Loucy (cell line): ENCODE measurements around the gene HAO2.

Experiments used
- CTCF ChIP-seq: fragments of 200-600 bp; sonication (generic); conservative IDR thresholded peaks from 2 replicates; pipeline ENCODE4 v1.5.1; 2014; ENCODE audit warnings: mild to moderate bottlenecking, antibody characterized with exemption, low read length
- EZH2phosphoT487 ChIP-seq: fragments of 200-600 bp; IDR thresholded peaks from 2 replicates; pipeline ENCODE4 v1.6.1; 2018; ENCODE audit warnings: antibody characterized with exemption, mild to moderate bottlenecking, moderate library complexity, borderline replicate concordance

GRCh38 chr1:119387858-119388257 lies 19.3 kb downstream of the HAO2 start:
- no peak for TF ChIP-seq CTCF
- TF ChIP-seq EZH2phosphoT487: no peak
